ENCODE results near the gene PDE4D. TPM values are rescaled to one million over a fixed set of nuclear protein-coding genes. Genes with fewer than 3 reads are reported as not detected.

PDE4D gene
- total RNA-seq, 1 donor from 2014 or later: 28.2 TPM

DNA sequence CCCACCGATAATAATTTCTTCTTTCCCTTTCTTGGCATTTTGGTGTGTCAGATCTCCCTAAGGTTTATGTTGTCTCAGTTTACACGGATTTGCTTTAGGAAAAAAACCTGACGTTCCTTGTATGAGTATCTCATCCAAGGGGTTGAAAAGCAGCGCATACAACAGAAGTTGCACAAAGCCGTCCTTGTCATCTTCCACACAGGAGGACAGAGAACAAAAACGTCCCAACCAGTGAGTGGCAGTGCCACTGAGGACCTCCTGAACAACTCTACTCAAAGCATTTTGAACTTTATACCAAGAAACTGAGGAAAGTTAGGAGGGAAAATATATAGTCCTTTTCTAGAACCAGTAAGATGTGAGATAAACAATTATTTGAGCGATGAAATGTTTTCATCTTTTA, 547.0 kb downstream of the PDE4D start:
- Mint-ChIP-seq H3K4me3 (no peak overlapping the region), H3K27ac (no peak overlapping the region), H3K4me1 (no peaks in the 10 kb centered on the region), H3K9me3 (no peaks in the 10 kb centered on the region), H3K27me3 (no peaks in the 10 kb centered on the region), H3K36me3 (ENCODE audit: low read depth) (no peaks in the 10 kb centered on the region)
- CTCF ChIA-PET: no interaction called here
- ATAC-seq (ENCODE audit: low read depth): no peak
- intact Hi-C loops (cut with micrococcal nuclease): no loop called here
- no peak for DNase-seq
- POLR2A ChIA-PET: no interaction called here
- no peak for TF ChIP-seq CTCF (IDR thresholded peaks at IDR 0.05)

GRCh38 chr5:59342181-59342580, 551.3 kb downstream of the PDE4D start:
- H3K4me1 Mint-ChIP-seq: peaks cover 12% of the 10 kb centered on the region
- DNase-seq (no peak), ATAC-seq (ENCODE audit: low read depth) (no peak)
- H3K27ac Mint-ChIP-seq: no peak overlapping the region
- TF ChIP-seq CTCF (IDR thresholded peaks at IDR 0.05): no peak
- intact Hi-C loops (cut with micrococcal nuclease): no loop called here
- CTCF ChIA-PET: no interaction called here
- no peak overlapping the region for H3K4me3 Mint-ChIP-seq
- POLR2A ChIA-PET: no interaction called here
- no peaks in the 10 kb centered on the region for H3K36me3 Mint-ChIP-seq (ENCODE audit: low read depth)
- H3K27me3 Mint-ChIP-seq: no peaks in the 10 kb centered on the region
- H3K9me3 Mint-ChIP-seq: no peaks in the 10 kb centered on the region

- no peaks in the 10 kb centered on the region for H3K9me3 Mint-ChIP-seq
- POLR2A ChIA-PET: no interaction called here
These were observed 551.8 kb downstream of the PDE4D start for GRCh38 chr5:59341760-59342159.

DNA sequence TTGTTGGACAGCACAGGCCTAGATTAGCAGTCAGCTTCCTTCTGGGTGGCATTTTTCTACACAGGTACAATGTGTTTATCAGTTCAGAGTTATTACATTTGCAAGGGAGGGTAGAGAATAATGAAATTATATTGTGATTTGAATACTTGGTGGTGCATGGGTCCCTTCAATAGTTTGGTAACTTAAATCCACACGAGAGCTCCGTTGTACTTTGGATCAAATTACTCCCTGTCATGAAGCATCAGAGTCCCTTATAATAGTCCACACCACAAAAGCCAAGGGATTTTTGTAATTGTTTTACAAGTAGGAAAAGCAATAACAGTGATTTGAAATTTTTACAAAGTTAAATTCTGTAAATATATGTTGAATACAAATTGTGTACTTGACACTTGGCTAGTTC, 552.4 kb downstream of the PDE4D start:
- Mint-ChIP-seq H3K9me3 (no peaks in the 10 kb centered on the region), H3K4me1 (peaks cover 19% of the 10 kb centered on the region), H3K4me3 (no peak overlapping the region), H3K27me3 (no peaks in the 10 kb centered on the region), H3K27ac (no peak overlapping the region), H3K36me3 (ENCODE audit: low read depth) (no peaks in the 10 kb centered on the region)
- CTCF ChIA-PET: no interaction called here
- no peak for TF ChIP-seq CTCF (IDR thresholded peaks at IDR 0.05)
- DNase-seq (no peak), ATAC-seq (ENCODE audit: low read depth) (no peak)
- POLR2A ChIA-PET: no interaction called here
- intact Hi-C loops (cut with micrococcal nuclease): no loop called here

More at GRCh38 chr5:59341760-59342159, 551.8 kb downstream of the PDE4D start:
- Mint-ChIP-seq H3K4me3 (no peak overlapping the region), H3K27ac (no peak overlapping the region), H3K27me3 (no peaks in the 10 kb centered on the region), H3K36me3 (ENCODE audit: low read depth) (no peaks in the 10 kb centered on the region), H3K4me1 (peaks cover 16% of the 10 kb centered on the region)
- CTCF ChIA-PET: no interaction called here
- ATAC-seq (ENCODE audit: low read depth) (no peak), DNase-seq (no peak)
- no peak for TF ChIP-seq CTCF (IDR thresholded peaks at IDR 0.05)
- intact Hi-C loops (cut with micrococcal nuclease): no loop called here

DNA sequence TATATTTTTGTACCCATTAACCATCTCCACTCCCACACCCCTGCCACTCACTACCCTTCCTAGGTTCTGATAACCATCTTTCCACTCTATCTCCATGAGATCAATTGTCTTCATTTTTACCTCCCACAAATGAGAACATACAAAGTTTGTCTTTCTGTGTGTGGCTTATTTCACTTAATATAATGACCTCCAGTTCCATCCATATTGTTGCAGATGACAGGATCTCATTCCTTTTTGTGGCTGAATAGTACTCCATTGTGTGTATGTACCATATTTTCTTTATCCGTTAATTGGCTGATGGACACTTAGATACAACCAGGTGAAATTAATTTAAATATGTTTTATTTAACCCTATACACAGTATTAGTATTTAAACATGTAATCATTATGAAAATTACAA, 552.9 kb downstream of the PDE4D start:
- no peak for ATAC-seq (ENCODE audit: low read depth)
- no peak overlapping the region for H3K4me3 Mint-ChIP-seq
- no peaks in the 10 kb centered on the region for H3K27me3 Mint-ChIP-seq
- intact Hi-C loops (cut with micrococcal nuclease): no loop called here
- H3K4me1 Mint-ChIP-seq: peaks cover 19% of the 10 kb centered on the region
- H3K27ac Mint-ChIP-seq: no peak overlapping the region
- H3K9me3 Mint-ChIP-seq: no peaks in the 10 kb centered on the region
- no peak for TF ChIP-seq CTCF (IDR thresholded peaks at IDR 0.05)
- CTCF ChIA-PET: no interaction called here
- H3K36me3 Mint-ChIP-seq (ENCODE audit: low read depth): no peaks in the 10 kb centered on the region
- POLR2A ChIA-PET: no interaction called here
- DNase-seq: no peak
